22Rv1 (cell line): ENCODE data around the gene ASB8.

Experiments
- CTCF ChIP-seq: fragments of 450-650 bp; IDR thresholded peaks from 2 replicates; pipeline ENCODE4 v1.5.1; 2017; ENCODE audit warnings: mild to moderate bottlenecking
- ZFX ChIP-seq: fragments of 450-650 bp; IDR thresholded peaks from 2 replicates; pipeline ENCODE4 v1.6.1; 2017; ENCODE audit warnings: antibody characterized with exemption, borderline replicate concordance

DNA sequence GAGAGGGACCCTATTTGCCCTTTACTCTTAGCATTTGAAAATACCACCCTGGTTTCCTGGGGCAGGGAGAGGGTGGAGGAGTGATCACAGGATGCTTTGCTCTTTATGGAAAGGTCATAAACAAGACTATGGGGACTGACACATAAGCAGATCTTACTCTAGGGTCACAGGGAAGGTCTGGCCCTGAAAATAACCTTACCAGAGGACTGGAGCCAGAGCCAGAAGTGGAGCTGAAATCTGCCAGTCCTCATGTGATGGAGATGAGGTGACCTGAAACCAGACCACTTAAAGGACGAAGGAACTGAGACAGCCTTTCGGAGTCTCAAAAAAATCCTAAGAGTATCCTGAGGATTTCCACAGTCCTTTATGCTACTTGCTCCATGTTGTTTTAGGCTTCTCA, 25.8 kb downstream of the ASB8 start:
- TF ChIP-seq CTCF (no peak), ZFX (no peak)
